Mucosa of stomach (tissue), 1 donor: ENCODE measurements around the gene LAMP5.

Source experiments
- H3K27me3 ChIP-seq: one replicate; pipeline ENCODE4 v1.7.0; 2013; ENCODE audit warnings: mild to moderate bottlenecking, low read length; ENCODE audit not compliant: control insufficient read depth, insufficient read depth
- H3K36me3 ChIP-seq: one replicate; pipeline ENCODE4 v1.7.0; 2013; ENCODE audit warnings: low read length; ENCODE audit not compliant: control insufficient read depth, insufficient read depth
- H3K4me1 ChIP-seq: one replicate; pipeline ENCODE4 v1.7.0; 2013; ENCODE audit warnings: mild to moderate bottlenecking, low read length; ENCODE audit not compliant: control insufficient read depth, insufficient read depth
- H3K4me3 ChIP-seq: one replicate; pipeline ENCODE4 v1.7.0; 2013; ENCODE audit warnings: low read length
- H3K9ac ChIP-seq: one replicate; pipeline ENCODE4 v1.7.0; 2013; ENCODE audit warnings: mild to moderate bottlenecking, low read length, moderate library complexity
- H3K9me3 ChIP-seq: one replicate; pipeline ENCODE4 v1.7.0; 2013; ENCODE audit warnings: mild to moderate bottlenecking, low read length, moderate library complexity; ENCODE audit not compliant: control insufficient read depth
- donor health status: Pancreatic carcinoma.

Gene LAMP5

GRCh38 chr20:9488063-9488462, 26.3 kb upstream of the LAMP5 start:
- no peaks in the 10 kb centered on the region for H3K4me1 ChIP-seq
- no peaks in the 10 kb centered on the region for H3K9me3 ChIP-seq
- no peaks in the 10 kb centered on the region for H3K27me3 ChIP-seq
- H3K9ac ChIP-seq: no peak overlapping the region
- H3K36me3 ChIP-seq: no peaks in the 10 kb centered on the region
- H3K4me3 ChIP-seq: no peak overlapping the region

DNA sequence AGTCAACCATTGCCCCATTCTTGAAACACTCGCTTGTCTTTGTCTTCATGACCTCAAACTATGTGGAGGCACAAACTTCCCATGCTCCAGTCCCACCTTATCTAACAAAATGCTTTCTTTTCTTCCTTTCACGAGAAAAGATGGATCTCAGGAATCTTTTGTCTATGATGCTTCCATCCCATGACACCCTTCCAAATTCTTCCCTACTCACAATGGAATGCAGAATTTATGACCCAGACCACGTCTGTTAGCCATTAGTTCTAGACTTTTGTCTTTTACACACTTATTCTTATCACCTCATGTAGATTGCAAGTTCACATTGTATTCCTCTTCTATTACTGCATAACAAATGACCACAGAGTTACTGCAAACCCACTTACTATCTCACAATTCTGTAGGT, 24.2 kb upstream of the LAMP5 start:
- Histone ChIP-seq H3K36me3 (no peaks in the 10 kb centered on the region), H3K9me3 (no peaks in the 10 kb centered on the region), H3K27me3 (no peaks in the 10 kb centered on the region), H3K4me3 (no peak overlapping the region), H3K9ac (no peak overlapping the region), H3K4me1 (no peaks in the 10 kb centered on the region)

DNA sequence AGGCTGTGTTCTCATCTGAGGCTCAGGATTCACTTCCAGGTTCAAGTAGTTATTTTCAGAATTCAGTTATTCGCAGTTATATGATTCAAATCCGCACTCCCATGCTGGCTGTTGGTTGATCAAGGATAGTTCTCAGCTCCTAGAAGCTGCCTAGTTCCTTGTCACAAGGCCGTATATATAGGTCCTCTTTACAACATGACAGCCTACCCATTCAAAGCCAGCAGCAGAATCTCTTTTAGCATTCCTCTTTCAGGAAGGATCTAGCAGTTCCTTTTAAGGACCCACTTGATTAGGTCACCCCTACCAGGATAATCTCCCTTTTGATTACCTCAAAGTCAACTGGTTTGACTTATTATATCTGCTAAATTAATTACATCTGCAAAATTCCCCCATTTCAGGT, 23.8 kb upstream of the LAMP5 start:
- no peaks in the 10 kb centered on the region for H3K27me3 ChIP-seq
- no peaks in the 10 kb centered on the region for H3K9me3 ChIP-seq
- no peaks in the 10 kb centered on the region for H3K4me1 ChIP-seq
- no peak overlapping the region for H3K9ac ChIP-seq
- no peak overlapping the region for H3K4me3 ChIP-seq
- no peaks in the 10 kb centered on the region for H3K36me3 ChIP-seq

GRCh38 chr20:9491324-9491723, 23.1 kb upstream of the LAMP5 start:
- no peaks in the 10 kb centered on the region for H3K9me3 ChIP-seq
- H3K9ac ChIP-seq: no peak overlapping the region
- no peaks in the 10 kb centered on the region for H3K27me3 ChIP-seq
- no peak overlapping the region for H3K4me3 ChIP-seq
- no peaks in the 10 kb centered on the region for H3K36me3 ChIP-seq
- H3K4me1 ChIP-seq: no peaks in the 10 kb centered on the region

GRCh38 chr20:9492067-9492466, 22.3 kb upstream of the LAMP5 start:
- no peaks in the 10 kb centered on the region for H3K9me3 ChIP-seq
- no peaks in the 10 kb centered on the region for H3K36me3 ChIP-seq
- no peak overlapping the region for H3K9ac ChIP-seq
- no peaks in the 10 kb centered on the region for H3K27me3 ChIP-seq
- H3K4me1 ChIP-seq: no peaks in the 10 kb centered on the region
- no peak overlapping the region for H3K4me3 ChIP-seq

- H3K4me3 ChIP-seq: no peak overlapping the region
- no peaks in the 10 kb centered on the region for H3K9me3 ChIP-seq
- H3K27me3 ChIP-seq: no peaks in the 10 kb centered on the region
- no peaks in the 10 kb centered on the region for H3K4me1 ChIP-seq
- H3K36me3 ChIP-seq: no peaks in the 10 kb centered on the region
- no peak overlapping the region for H3K9ac ChIP-seq
Observed at GRCh38 chr20:9493803-9494202, 20.6 kb upstream of the LAMP5 start.

GRCh38 chr20:9495701-9496100, 18.7 kb upstream of the LAMP5 start:
- Histone ChIP-seq H3K4me1 (no peaks in the 10 kb centered on the region), H3K36me3 (no peaks in the 10 kb centered on the region), H3K9ac (no peak overlapping the region), H3K27me3 (no peaks in the 10 kb centered on the region), H3K4me3 (no peak overlapping the region), H3K9me3 (no peaks in the 10 kb centered on the region)

DNA sequence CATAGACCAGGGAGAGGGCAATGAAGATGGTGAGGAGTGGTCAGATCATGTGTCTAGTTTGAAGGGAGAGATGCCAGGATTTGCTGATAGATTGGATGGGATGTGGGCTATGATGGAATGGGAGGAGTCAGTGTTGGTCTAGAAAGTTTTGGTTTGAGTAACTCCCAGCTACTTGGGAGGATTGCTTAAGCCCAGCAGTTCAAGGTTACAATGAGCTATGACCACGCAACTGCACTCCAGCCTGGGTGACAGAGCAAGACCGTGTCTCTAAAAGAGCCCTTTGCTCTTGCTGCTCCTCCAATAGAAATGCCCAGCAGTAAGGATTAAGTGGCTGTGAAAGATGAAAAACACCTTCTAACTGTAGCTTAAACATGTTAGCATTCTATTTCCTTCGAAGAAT, 18.2 kb upstream of the LAMP5 start:
- H3K27me3 ChIP-seq: no peaks in the 10 kb centered on the region
- H3K36me3 ChIP-seq: no peaks in the 10 kb centered on the region
- H3K9ac ChIP-seq: no peak overlapping the region
- H3K4me1 ChIP-seq: no peaks in the 10 kb centered on the region
- no peaks in the 10 kb centered on the region for H3K9me3 ChIP-seq
- no peak overlapping the region for H3K4me3 ChIP-seq

- Histone ChIP-seq H3K4me1 (no peaks in the 10 kb centered on the region), H3K36me3 (no peaks in the 10 kb centered on the region), H3K27me3 (no peaks in the 10 kb centered on the region), H3K9me3 (no peaks in the 10 kb centered on the region), H3K4me3 (no peak overlapping the region), H3K9ac (no peak overlapping the region)
Observed at GRCh38 chr20:9498322-9498721, 16.1 kb upstream of the LAMP5 start.

GRCh38 chr20:9499126-9499899, 15.1 kb upstream of the LAMP5 start:
- Histone ChIP-seq H3K27me3 (no peaks in the 10 kb centered on the region), H3K36me3 (no peaks in the 10 kb centered on the region), H3K4me3 (no peak overlapping the region), H3K4me1 (no peaks in the 10 kb centered on the region), H3K9ac (no peak overlapping the region), H3K9me3 (no peaks in the 10 kb centered on the region)

DNA sequence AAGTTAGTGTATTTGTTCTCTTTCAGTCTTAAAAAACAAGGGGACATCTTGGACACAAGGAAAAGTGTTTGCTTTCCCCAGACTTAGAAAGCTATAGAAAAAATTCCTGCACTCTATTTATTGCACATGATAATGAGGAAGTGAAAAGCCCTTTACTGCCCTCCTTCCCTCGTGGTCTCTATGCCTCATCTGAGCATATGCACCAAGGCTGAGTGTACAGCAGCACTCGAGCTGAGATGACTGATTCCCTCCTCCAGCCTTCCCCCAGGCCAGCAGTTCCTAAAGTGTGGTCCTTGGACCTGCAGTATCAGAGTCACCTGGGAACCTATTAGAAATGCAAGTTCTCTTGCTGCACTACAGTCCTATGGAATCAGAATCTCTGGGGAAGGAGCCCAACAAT, 14.3 kb upstream of the LAMP5 start:
- no peak overlapping the region for H3K4me3 ChIP-seq

DNA sequence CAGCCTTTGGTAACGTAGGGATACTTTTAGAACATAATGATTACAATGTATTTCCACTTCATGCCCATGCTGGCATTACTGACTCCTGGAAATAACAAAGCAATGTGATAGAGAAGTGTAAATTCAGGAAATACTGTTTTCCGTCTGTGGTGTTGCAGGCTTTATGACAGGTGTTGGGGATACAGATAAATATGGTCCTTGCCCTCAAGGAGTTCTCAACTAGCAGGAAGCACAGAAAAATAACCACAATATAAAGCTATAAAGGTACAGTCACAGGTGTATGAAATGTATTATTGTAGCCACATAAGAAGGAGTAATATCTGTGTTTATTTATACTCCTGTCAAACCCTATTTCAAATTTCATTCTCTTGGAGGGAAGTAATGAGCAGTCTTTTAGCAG, 12.9 kb upstream of the LAMP5 start:
- H3K9ac ChIP-seq: no peak overlapping the region
- H3K36me3 ChIP-seq: no peaks in the 10 kb centered on the region
- H3K9me3 ChIP-seq: no peaks in the 10 kb centered on the region
- H3K4me3 ChIP-seq: no peak overlapping the region
- H3K27me3 ChIP-seq: peaks cover 13% of the 10 kb centered on the region
- H3K4me1 ChIP-seq: no peaks in the 10 kb centered on the region

More for the DNA sequence above, 14.3 kb upstream of the LAMP5 start:
- Histone ChIP-seq H3K36me3 (no peaks in the 10 kb centered on the region), H3K9me3 (no peaks in the 10 kb centered on the region), H3K27me3 (no peaks in the 10 kb centered on the region), H3K4me1 (no peaks in the 10 kb centered on the region), H3K9ac (no peak overlapping the region)
